ENCODE data around the gene GRID2.

DNA sequence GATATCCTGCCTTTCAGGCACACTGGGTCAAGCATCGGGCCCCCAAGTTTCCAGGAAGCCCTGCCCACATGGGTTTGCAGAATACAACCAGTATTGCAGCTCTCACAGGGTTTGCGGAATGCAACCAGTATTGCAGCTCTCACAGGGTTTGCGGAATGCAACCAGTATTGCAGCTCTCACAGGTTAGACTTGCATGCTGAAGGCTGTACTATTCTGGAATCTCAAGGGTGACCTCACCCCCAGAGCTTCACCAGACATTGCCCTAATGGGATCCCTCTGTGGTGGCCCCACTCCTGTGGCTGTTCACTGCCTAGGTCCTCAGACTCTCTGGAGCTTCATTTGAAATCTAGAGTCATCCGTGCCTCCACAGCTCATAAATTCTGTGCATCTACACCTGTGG lies 884.1 kb downstream of the GRID2 start:
- TF ChIP-seq ZFP30 (CRISPR knock-in tag; IDR thresholded peaks at IDR 0.05) (no peak), ZC3H10 (CRISPR knock-in tag; IDR thresholded peaks at IDR 0.05) (no peak)

All from SK-N-SH treated with all-trans-retinoic acid at 6 μM for 48 hours (cell line).